Bone marrow (tissue), 2 donors: Measurements from ENCODE around the gene ACE.
A peak's percentile ranks its signal among the peaks of the same experiment; 100 is the strongest.

ENCODE experiments used
- DNase-seq, 2 donors: peaks; one replicate each; lab custom pipeline; 2025; lab: John Stamatoyannopoulos, UW

Gene ACE

GRCh38 chr17:63476854-63477479 is at the start of gene ACE:
Gene ACE, plus strand, starts transcription at chr17:63477061. Its CDS starts 34 bp downstream, at chr17:63477095.
- peak in 1 of 2 donors; percentile 27 for DNase-seq

- DNase-seq: no peak
Observed at GRCh38 chr17:63429766-63430165, 47.1 kb upstream of the ACE start.

GRCh38 chr17:63430223-63430622 is 46.6 kb upstream of the ACE start:
- no peak for DNase-seq

- DNase-seq: no peak
Observed at GRCh38 chr17:63431618-63431938, 45.3 kb upstream of the ACE start.

- no peak for DNase-seq
Observed at GRCh38 chr17:63431939-63432804, 44.7 kb upstream of the ACE start.

- DNase-seq: peak in 1 of 2 donors; percentile 51
Observed at GRCh38 chr17:63433746-63434591, 42.9 kb upstream of the ACE start.

GRCh38 chr17:63434951-63435571 is 41.8 kb upstream of the ACE start:
- DNase-seq: peak; percentile 38 to 74

- DNase-seq: no peak
Observed at GRCh38 chr17:63435681-63436522, 41.0 kb upstream of the ACE start.

- DNase-seq: no peak
Observed at GRCh38 chr17:63436523-63437110, 40.2 kb upstream of the ACE start.

GRCh38 chr17:63437287-63438091 is 39.4 kb upstream of the ACE start:
- DNase-seq: no peak

GRCh38 chr17:63438092-63439051 is 38.5 kb upstream of the ACE start:
- no peak for DNase-seq

- DNase-seq: peak in 1 of 2 donors; percentile 78
Observed at GRCh38 chr17:63439687-63440086, 37.2 kb upstream of the ACE start.

- no peak for DNase-seq
Observed at GRCh38 chr17:63440127-63440769, 36.6 kb upstream of the ACE start.

- no peak for DNase-seq
Observed at GRCh38 chr17:63440770-63441335, 36.0 kb upstream of the ACE start.

- no peak for DNase-seq
Observed at GRCh38 chr17:63441654-63442053, 35.2 kb upstream of the ACE start.

- DNase-seq: no peak
Observed at GRCh38 chr17:63442074-63442473, 34.8 kb upstream of the ACE start.

GRCh38 chr17:63442549-63443035 is 34.3 kb upstream of the ACE start:
- DNase-seq: peak in 1 of 2 donors; percentile 38

GRCh38 chr17:63443053-63443452 is 33.8 kb upstream of the ACE start:
- no peak for DNase-seq
